GM21381 (cell line): ENCODE data around the gene TAF11L8.
"Not testable (repeated sequence)": the region's sequence is repeated elsewhere in the genome, so short reads cannot be mapped to it uniquely, and the experiment has no call there.

Source experiments
- ATAC-seq: cut with Tn5 transposase; IDR thresholded peaks from one replicate; pipeline ENCODE4 v1.9.1; 2021; ENCODE audit warnings: mild to moderate bottlenecking, moderate library complexity; ENCODE audit not compliant: unreplicated experiment

The TAF11L8 gene

GRCh38 chr5:17590860-17591259 is at the start of gene TAF11L8:
TSS of gene TAF11L8 (minus strand) at chr5:17590960.
- not testable (repeated sequence) for ATAC-seq

GRCh38 chr5:17634160-17634559 is 43.4 kb upstream of the TAF11L8 start, which contains the start of gene TAF11L14:
TSS of gene TAF11L14 (plus strand) at chr5:17634460.
- ATAC-seq = no peak

GRCh38 chr5:17631788-17632187 is 41.0 kb upstream of the TAF11L8 start, which contains the start of gene TAF11L13:
TSS of gene TAF11L13 (plus strand) at chr5:17632088.
- ATAC-seq = not testable (repeated sequence)

GRCh38 chr5:17625686-17626085 is 34.9 kb upstream of the TAF11L8 start:
- no peak for ATAC-seq

GRCh38 chr5:17620627-17621026 is 29.9 kb upstream of the TAF11L8 start:
- ATAC-seq = no peak

- no peak for ATAC-seq
Measured at GRCh38 chr5:17619354-17619753, 28.6 kb upstream of the TAF11L8 start.

- no peak for ATAC-seq
Measured at GRCh38 chr5:17614872-17615605, 24.3 kb upstream of the TAF11L8 start.

GRCh38 chr5:17610092-17610491 is 19.3 kb upstream of the TAF11L8 start, which contains the start of gene TAF11L12:
TSS of gene TAF11L12 (plus strand) at chr5:17610392.
- ATAC-seq = not testable (repeated sequence)

GRCh38 chr5:17607461-17607860 is 16.7 kb upstream of the TAF11L8 start:
- not testable (repeated sequence) for ATAC-seq

- no peak for ATAC-seq
Measured at GRCh38 chr5:17604951-17605350, 14.2 kb upstream of the TAF11L8 start.

- ATAC-seq = not testable (repeated sequence)
Measured at GRCh38 chr5:17603880-17604279, 13.1 kb upstream of the TAF11L8 start, which contains the start of gene TAF11L11. TSS of gene TAF11L11 (plus strand) at chr5:17604183.

GRCh38 chr5:17597728-17598127 is 7.0 kb upstream of the TAF11L8 start, which contains the start of gene TAF11L10:
TSS of gene TAF11L10 (minus strand) at chr5:17597828.
- not testable (repeated sequence) for ATAC-seq

GRCh38 chr5:17594255-17594654 is 3.5 kb upstream of the TAF11L8 start, which contains the start of gene TAF11L9:
TSS of gene TAF11L9 (minus strand) at chr5:17594394.
- not testable (repeated sequence) for ATAC-seq

- ATAC-seq = not testable (repeated sequence)
Measured at GRCh38 chr5:17585658-17586057, 5.1 kb downstream of the TAF11L8 start, which contains the start of gene TAF11L7. TSS of gene TAF11L7 (minus strand) at chr5:17585758.
